GM23338 (cell line): ENCODE data around the gene MAP1LC3B2.

Experiments
- CREB1 ChIP-seq: fragments of 250-450 bp; sonication (Bioruptor Pico); IDR thresholded peaks from 2 replicates; pipeline ENCODE4 v1.5.0; 2020; ENCODE audit warnings: low read depth, mild to moderate bottlenecking, moderate library complexity
- CTCF ChIP-seq, 2 experiments: fragments of 200-600 bp in 1 of 2; sonication (generic) in 1 of 2; conservative IDR thresholded peaks; 2 replicates each; pipeline versions ENCODE4 v1.5.1 to v1.6.1; 2016 to 2017; ENCODE audit warnings: antibody characterized with exemption in 2 of 2, low read depth in 2 of 2, mild to moderate bottlenecking in 2 of 2, moderate library complexity in 1 of 2
- EZH2 ChIP-seq: fragments of 200-600 bp; sonication (generic); IDR thresholded peaks from one replicate; pipeline ENCODE4 v1.8.0; 2017; ENCODE audit warnings: antibody characterized with exemption, mild to moderate bottlenecking, low read depth; ENCODE audit not compliant: unreplicated experiment
- EZH2phosphoT487 ChIP-seq: fragments of 200-600 bp; sonication (generic); IDR thresholded peaks from one replicate; pipeline ENCODE4 v1.8.1; 2018; ENCODE audit warnings: antibody characterized with exemption; ENCODE audit not compliant: unreplicated experiment
- JUNB ChIP-seq: IDR thresholded peaks from one replicate; pipeline ENCODE4 v1.6.1; 2016; ENCODE audit warnings: antibody characterized with exemption; ENCODE audit not compliant: unreplicated experiment
- NANOG ChIP-seq: IDR thresholded peaks from 2 replicates; pipeline ENCODE4 v1.6.1; 2016; ENCODE audit warnings: antibody characterized with exemption, borderline replicate concordance
- POLR2AphosphoS5 ChIP-seq: IDR thresholded peaks from 2 replicates; pipeline ENCODE4 v1.6.1; 2016; ENCODE audit warnings: antibody characterized with exemption, low read depth
- STAT1 ChIP-seq: IDR thresholded peaks from one replicate; pipeline ENCODE4 v1.6.1; 2016; ENCODE audit warnings: antibody characterized with exemption; ENCODE audit not compliant: unreplicated experiment
- ZNF114 ChIP-seq: fragments of 250-450 bp; sonication (Bioruptor Pico); IDR thresholded peaks from 2 replicates; pipeline ENCODE4 v1.5.0; 2020; ENCODE audit warnings: mild to moderate bottlenecking, moderate library complexity
- ZNF331 ChIP-seq: fragments of 250-450 bp; sonication (Bioruptor Pico); IDR thresholded peaks from 2 replicates; pipeline ENCODE4 v1.5.0; 2020; ENCODE audit warnings: low read depth, mild to moderate bottlenecking, moderate library complexity
- TF ChIP-seq, protein P1 (sequence below): IDR thresholded peaks from one replicate; pipeline ENCODE4 v1.6.1; 2018; ENCODE audit warnings: antibody characterized with exemption; ENCODE audit not compliant: unreplicated experiment
- TF ChIP-seq, protein P2 (sequence below): IDR thresholded peaks from 2 replicates; pipeline ENCODE4 v1.6.1; 2016; ENCODE audit warnings: antibody characterized with exemption
- TF ChIP-seq, protein P3 (sequence below): fragments of 250-450 bp; sonication (Bioruptor Pico); IDR thresholded peaks from 2 replicates; pipeline ENCODE4 v1.5.0; 2020; ENCODE audit warnings: mild to moderate bottlenecking, moderate library complexity

DNA sequence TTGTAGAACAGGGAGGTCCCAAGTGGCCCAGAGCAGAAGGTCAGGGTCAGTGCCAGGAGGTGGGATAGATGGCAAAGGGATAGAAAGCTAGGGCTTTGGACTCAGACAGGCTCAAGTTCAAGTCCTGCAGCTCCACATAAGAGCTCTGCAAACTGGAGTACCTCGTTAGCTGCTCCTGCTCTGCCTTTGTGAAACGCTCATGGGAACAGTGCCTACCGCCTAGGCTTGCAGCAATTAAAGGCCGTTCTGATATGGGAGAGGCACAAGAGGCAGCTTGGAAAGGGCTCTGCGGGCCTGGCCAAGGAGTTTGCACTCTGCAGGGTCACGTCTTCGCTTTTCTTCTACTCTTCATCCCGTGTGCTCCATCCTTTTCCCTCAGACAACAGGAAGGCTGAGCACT lies 54.1 kb downstream of the MAP1LC3B2 start:
- TF ChIP-seq CTCF (conservative IDR thresholded peaks at IDR 0.05; ENCODE audit: low read depth in 2 of 2) (no peak), EZH2 (no peak), POLR2AphosphoS5 (no peak), EZH2phosphoT487 (no peak), ZNF114 (no peak), NANOG (no peak), STAT1 (no peak), JUNB (no peak), CREB1 (CRISPR knock-in tag) (no peak), ZNF331 (CRISPR knock-in tag) (no peak)
- TF ChIP-seq, protein P1, sequence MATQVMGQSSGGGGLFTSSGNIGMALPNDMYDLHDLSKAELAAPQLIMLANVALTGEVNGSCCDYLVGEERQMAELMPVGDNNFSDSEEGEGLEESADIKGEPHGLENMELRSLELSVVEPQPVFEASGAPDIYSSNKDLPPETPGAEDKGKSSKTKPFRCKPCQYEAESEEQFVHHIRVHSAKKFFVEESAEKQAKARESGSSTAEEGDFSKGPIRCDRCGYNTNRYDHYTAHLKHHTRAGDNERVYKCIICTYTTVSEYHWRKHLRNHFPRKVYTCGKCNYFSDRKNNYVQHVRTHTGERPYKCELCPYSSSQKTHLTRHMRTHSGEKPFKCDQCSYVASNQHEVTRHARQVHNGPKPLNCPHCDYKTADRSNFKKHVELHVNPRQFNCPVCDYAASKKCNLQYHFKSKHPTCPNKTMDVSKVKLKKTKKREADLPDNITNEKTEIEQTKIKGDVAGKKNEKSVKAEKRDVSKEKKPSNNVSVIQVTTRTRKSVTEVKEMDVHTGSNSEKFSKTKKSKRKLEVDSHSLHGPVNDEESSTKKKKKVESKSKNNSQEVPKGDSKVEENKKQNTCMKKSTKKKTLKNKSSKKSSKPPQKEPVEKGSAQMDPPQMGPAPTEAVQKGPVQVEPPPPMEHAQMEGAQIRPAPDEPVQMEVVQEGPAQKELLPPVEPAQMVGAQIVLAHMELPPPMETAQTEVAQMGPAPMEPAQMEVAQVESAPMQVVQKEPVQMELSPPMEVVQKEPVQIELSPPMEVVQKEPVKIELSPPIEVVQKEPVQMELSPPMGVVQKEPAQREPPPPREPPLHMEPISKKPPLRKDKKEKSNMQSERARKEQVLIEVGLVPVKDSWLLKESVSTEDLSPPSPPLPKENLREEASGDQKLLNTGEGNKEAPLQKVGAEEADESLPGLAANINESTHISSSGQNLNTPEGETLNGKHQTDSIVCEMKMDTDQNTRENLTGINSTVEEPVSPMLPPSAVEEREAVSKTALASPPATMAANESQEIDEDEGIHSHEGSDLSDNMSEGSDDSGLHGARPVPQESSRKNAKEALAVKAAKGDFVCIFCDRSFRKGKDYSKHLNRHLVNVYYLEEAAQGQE: no peak
- TF ChIP-seq, protein P2, sequence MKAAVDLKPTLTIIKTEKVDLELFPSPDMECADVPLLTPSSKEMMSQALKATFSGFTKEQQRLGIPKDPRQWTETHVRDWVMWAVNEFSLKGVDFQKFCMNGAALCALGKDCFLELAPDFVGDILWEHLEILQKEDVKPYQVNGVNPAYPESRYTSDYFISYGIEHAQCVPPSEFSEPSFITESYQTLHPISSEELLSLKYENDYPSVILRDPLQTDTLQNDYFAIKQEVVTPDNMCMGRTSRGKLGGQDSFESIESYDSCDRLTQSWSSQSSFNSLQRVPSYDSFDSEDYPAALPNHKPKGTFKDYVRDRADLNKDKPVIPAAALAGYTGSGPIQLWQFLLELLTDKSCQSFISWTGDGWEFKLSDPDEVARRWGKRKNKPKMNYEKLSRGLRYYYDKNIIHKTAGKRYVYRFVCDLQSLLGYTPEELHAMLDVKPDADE: no peak
- TF ChIP-seq, protein P3, sequence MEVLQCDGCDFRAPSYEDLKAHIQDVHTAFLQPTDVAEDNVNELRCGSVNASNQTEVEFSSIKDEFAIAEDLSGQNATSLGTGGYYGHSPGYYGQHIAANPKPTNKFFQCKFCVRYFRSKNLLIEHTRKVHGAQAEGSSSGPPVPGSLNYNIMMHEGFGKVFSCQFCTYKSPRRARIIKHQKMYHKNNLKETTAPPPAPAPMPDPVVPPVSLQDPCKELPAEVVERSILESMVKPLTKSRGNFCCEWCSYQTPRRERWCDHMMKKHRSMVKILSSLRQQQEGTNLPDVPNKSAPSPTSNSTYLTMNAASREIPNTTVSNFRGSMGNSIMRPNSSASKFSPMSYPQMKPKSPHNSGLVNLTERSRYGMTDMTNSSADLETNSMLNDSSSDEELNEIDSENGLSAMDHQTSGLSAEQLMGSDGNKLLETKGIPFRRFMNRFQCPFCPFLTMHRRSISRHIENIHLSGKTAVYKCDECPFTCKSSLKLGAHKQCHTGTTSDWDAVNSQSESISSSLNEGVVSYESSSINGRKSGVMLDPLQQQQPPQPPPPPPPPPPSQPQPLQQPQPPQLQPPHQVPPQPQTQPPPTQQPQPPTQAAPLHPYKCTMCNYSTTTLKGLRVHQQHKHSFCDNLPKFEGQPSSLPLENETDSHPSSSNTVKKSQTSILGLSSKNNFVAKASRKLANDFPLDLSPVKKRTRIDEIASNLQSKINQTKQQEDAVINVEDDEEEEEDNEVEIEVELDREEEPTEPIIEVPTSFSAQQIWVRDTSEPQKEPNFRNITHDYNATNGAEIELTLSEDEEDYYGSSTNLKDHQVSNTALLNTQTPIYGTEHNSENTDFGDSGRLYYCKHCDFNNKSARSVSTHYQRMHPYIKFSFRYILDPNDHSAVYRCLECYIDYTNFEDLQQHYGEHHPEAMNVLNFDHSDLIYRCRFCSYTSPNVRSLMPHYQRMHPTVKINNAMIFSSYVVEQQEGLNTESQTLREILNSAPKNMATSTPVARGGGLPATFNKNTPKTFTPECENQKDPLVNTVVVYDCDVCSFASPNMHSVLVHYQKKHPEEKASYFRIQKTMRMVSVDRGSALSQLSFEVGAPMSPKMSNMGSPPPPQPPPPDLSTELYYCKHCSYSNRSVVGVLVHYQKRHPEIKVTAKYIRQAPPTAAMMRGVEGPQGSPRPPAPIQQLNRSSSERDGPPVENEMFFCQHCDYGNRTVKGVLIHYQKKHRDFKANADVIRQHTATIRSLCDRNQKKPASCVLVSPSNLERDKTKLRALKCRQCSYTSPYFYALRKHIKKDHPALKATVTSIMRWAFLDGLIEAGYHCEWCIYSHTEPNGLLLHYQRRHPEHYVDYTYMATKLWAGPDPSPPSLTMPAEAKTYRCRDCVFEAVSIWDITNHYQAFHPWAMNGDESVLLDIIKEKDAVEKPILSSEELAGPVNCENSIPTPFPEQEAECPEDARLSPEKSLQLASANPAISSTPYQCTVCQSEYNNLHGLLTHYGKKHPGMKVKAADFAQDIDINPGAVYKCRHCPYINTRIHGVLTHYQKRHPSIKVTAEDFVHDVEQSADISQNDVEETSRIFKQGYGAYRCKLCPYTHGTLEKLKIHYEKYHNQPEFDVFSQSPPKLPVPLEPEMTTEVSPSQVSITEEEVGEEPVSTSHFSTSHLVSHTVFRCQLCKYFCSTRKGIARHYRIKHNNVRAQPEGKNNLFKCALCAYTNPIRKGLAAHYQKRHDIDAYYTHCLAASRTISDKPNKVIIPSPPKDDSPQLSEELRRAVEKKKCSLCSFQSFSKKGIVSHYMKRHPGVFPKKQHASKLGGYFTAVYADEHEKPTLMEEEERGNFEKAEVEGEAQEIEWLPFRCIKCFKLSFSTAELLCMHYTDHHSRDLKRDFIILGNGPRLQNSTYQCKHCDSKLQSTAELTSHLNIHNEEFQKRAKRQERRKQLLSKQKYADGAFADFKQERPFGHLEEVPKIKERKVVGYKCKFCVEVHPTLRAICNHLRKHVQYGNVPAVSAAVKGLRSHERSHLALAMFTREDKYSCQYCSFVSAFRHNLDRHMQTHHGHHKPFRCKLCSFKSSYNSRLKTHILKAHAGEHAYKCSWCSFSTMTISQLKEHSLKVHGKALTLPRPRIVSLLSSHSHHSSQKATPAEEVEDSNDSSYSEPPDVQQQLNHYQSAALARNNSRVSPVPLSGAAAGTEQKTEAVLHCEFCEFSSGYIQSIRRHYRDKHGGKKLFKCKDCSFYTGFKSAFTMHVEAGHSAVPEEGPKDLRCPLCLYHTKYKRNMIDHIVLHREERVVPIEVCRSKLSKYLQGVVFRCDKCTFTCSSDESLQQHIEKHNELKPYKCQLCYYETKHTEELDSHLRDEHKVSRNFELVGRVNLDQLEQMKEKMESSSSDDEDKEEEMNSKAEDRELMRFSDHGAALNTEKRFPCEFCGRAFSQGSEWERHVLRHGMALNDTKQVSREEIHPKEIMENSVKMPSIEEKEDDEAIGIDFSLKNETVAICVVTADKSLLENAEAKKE (CRISPR knock-in tag): no peak
